ENCODE measurements around the gene ABHD4. TPM values are rescaled to one million over a fixed set of nuclear protein-coding genes. Genes with fewer than 3 reads are reported as not detected.

The ABHD4 gene
- total RNA-seq, 4 donors from 2014 or later = 18.7 to 42.3 (median 27.7) TPM

GRCh38 chr14:22656226-22656625 lies 58.1 kb downstream of the ABHD4 start:
- no peaks in the 10 kb centered on the region for H3K36me3 ChIP-seq
- no peaks in the 10 kb centered on the region for H3K9me3 ChIP-seq
- no peak for TF ChIP-seq POLR2AphosphoS5 (IDR thresholded peaks at IDR 0.05)
- no peak for TF ChIP-seq POLR2A (IDR thresholded peaks at IDR 0.05; ENCODE audit: low read depth)
- TF ChIP-seq EP300 (IDR thresholded peaks at IDR 0.05) = no peak
- TF ChIP-seq, protein P1, sequence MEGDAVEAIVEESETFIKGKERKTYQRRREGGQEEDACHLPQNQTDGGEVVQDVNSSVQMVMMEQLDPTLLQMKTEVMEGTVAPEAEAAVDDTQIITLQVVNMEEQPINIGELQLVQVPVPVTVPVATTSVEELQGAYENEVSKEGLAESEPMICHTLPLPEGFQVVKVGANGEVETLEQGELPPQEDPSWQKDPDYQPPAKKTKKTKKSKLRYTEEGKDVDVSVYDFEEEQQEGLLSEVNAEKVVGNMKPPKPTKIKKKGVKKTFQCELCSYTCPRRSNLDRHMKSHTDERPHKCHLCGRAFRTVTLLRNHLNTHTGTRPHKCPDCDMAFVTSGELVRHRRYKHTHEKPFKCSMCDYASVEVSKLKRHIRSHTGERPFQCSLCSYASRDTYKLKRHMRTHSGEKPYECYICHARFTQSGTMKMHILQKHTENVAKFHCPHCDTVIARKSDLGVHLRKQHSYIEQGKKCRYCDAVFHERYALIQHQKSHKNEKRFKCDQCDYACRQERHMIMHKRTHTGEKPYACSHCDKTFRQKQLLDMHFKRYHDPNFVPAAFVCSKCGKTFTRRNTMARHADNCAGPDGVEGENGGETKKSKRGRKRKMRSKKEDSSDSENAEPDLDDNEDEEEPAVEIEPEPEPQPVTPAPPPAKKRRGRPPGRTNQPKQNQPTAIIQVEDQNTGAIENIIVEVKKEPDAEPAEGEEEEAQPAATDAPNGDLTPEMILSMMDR (IDR thresholded peaks at IDR 0.05) = no peak
- H3K27me3 ChIP-seq = no peaks in the 10 kb centered on the region
- H3K27ac ChIP-seq (replicated peaks in 1 of 4) = no peak overlapping the region
- WGBS = 100% methylated on average over 2 of the region's 2 CpGs
- no peak overlapping the region for H3K4me3 ChIP-seq
- intact Hi-C loops (cut with DNase I) = loop anchor here (10.0 kb wide), 2 partner anchors 159 to 271 kb away; partner anchors contain the start of gene SLC7A7
- H3K4me1 ChIP-seq = peaks cover 0 to 5% (median 0%) of the 10 kb centered on the region in 4 donors
- no peak for DNase-seq (ENCODE audit: extremely low spot score)

- H3K27me3 ChIP-seq = no peaks in the 10 kb centered on the region
- TF ChIP-seq, protein P1 (IDR thresholded peaks at IDR 0.05) = no peak
- TF ChIP-seq POLR2A (IDR thresholded peaks at IDR 0.05; ENCODE audit: low read depth) (no peak), POLR2AphosphoS5 (IDR thresholded peaks at IDR 0.05) (no peak), EP300 (IDR thresholded peaks at IDR 0.05) (no peak)
- no peak overlapping the region for H3K27ac ChIP-seq (replicated peaks in 1 of 4)
- intact Hi-C loops (cut with DNase I) = loop anchor here (10.0 kb wide), 2 partner anchors 158 to 272 kb away; partner anchors contain the start of gene SLC7A7
- H3K4me3 ChIP-seq = no peak overlapping the region
- WGBS = 46% methylated on average over 6 of the region's 8 CpGs
- no peaks in the 10 kb centered on the region for H3K9me3 ChIP-seq
- no peak for DNase-seq (ENCODE audit: extremely low spot score)
- no peaks in the 10 kb centered on the region for H3K36me3 ChIP-seq
- peaks cover 0 to 5% (median 0%) of the 10 kb centered on the region in 4 donors for H3K4me1 ChIP-seq
Observed at GRCh38 chr14:22656945-22657731, 59.0 kb downstream of the ABHD4 start.

DNA sequence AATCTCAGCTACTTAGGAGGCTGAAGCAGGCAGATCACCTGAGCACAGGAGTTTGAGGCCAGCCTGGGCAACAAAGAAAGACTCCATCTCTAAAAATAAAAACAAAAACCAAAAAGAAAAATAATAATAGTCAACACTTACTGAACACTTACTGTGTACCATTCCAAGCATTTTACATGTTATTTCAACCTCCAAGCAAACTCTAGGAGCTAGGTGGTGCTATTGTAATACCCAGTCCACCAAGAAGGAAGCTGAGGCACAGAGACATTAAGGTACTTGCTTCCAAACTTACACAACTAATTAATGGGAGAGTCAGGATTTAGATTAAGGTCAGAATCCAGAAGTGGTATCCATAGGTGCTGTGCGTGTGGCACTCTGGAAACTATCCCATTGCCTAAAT lies 59.8 kb downstream of the ABHD4 start:
- Histone ChIP-seq H3K27me3 (no peaks in the 10 kb centered on the region), H3K36me3 (no peaks in the 10 kb centered on the region), H3K4me3 (no peak overlapping the region), H3K27ac (replicated peaks in 1 of 4) (no peak overlapping the region), H3K4me1 (peaks cover 0 to 5% (median 0%) of the 10 kb centered on the region in 4 donors), H3K9me3 (no peaks in the 10 kb centered on the region)
- 100% methylated on average over 1 of the region's 1 CpG for WGBS
- intact Hi-C loops (cut with DNase I) = loop anchor here (10.0 kb wide), 2 partner anchors 157 to 273 kb away; partner anchors contain the start of gene SLC7A7
- TF ChIP-seq, protein P1 (IDR thresholded peaks at IDR 0.05) = peak in 1 of 3 experiments; percentile 28
- TF ChIP-seq EP300 (IDR thresholded peaks at IDR 0.05) = no peak
- DNase-seq (ENCODE audit: extremely low spot score) = no peak

DNA sequence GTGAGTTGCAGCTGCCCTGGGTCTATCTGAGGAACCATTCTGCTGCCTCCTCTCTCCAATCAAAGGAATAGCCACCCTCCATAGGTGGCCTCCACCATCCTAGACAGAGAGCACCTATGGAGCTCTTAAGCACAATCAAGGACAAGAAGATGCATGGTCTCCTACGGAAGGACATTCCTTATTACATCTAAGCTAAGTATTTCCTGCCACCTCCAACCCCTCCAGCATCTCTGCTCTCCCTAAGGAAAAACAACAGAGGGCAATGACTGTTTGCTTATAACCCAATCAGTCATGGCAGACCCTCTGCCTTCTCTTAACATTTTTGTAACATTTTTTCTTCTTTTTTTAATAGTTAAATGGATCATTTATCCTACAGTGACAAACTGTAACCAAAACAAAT lies 60.8 kb downstream of the ABHD4 start:
- no peak overlapping the region for H3K27ac ChIP-seq (replicated peaks in 1 of 4)
- DNase-seq (ENCODE audit: extremely low spot score) = no peak
- WGBS = 53% methylated on average over 1 of the region's 1 CpG
- TF ChIP-seq EP300 (IDR thresholded peaks at IDR 0.05) = no peak
- TF ChIP-seq, protein P1 (IDR thresholded peaks at IDR 0.05) = no peak
- TF ChIP-seq POLR2A (IDR thresholded peaks at IDR 0.05; ENCODE audit: low read depth) = no peak
- TF ChIP-seq POLR2AphosphoS5 (IDR thresholded peaks at IDR 0.05) = no peak
- no peaks in the 10 kb centered on the region for H3K36me3 ChIP-seq
- H3K9me3 ChIP-seq = no peaks in the 10 kb centered on the region
- no peak overlapping the region for H3K4me3 ChIP-seq
- no peaks in the 10 kb centered on the region for H3K27me3 ChIP-seq
- intact Hi-C loops (cut with DNase I) = loop anchor here (10.0 kb wide), 2 partner anchors 156 to 274 kb away; partner anchors contain the start of gene SLC7A7
- no peaks in the 10 kb centered on the region for H3K4me1 ChIP-seq
